Measurements from ENCODE around the gene NFKB1. TPM values are rescaled to one million over a fixed set of nuclear protein-coding genes. Genes with fewer than 3 reads are reported as not detected.

The NFKB1 gene
- polyA plus RNA-seq, 1 donor (not counting 4 experiments of a cell fraction or from before 2014, with no cell fraction given), result 21.8 TPM

DNA sequence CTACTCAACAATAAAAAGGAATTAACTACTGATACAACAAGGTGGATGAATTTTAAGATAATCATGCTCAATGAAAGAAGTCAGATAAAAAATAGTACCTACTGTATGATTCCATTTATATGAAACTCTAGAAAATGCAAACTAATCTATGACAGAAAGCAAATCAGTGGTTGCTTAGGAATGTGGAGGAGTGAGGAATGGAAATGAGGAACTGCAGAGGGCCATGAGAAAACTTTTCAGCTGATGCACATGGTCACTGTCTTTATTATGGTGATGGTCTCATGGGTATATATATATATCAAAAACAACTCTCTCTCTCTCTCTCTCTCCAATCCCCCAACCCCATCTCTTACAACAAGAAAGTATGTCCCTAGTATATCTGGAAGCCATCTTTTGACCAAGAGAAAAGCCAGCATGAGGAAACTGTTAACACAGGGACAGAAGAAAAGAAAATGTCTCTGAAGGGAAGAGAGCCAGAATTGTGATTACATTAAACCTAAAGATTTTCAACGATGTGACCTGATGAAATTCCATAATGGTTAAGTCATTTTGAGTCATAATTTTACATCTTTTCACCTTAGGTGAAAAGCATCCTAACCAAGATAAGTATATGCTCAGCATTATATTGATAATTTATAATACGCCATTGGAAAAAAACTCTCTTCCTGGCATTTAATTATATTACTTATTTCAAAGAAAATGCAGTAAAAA lies 8.5 kb upstream of the NFKB1 start:
- dilution Hi-C loops (cut with MboI; ENCODE audit: extremely low pct_ligation_motif_present, low sequenced_read_pairs), result no loop called here
- FAIRE-seq (no peak), DNase-seq (ENCODE audit: low read depth, low spot score) (no peak)
- TF ChIP-seq, protein P1, sequence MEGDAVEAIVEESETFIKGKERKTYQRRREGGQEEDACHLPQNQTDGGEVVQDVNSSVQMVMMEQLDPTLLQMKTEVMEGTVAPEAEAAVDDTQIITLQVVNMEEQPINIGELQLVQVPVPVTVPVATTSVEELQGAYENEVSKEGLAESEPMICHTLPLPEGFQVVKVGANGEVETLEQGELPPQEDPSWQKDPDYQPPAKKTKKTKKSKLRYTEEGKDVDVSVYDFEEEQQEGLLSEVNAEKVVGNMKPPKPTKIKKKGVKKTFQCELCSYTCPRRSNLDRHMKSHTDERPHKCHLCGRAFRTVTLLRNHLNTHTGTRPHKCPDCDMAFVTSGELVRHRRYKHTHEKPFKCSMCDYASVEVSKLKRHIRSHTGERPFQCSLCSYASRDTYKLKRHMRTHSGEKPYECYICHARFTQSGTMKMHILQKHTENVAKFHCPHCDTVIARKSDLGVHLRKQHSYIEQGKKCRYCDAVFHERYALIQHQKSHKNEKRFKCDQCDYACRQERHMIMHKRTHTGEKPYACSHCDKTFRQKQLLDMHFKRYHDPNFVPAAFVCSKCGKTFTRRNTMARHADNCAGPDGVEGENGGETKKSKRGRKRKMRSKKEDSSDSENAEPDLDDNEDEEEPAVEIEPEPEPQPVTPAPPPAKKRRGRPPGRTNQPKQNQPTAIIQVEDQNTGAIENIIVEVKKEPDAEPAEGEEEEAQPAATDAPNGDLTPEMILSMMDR (optimal IDR thresholded peaks at IDR 0.05 in 1 of 3, IDR thresholded peaks at IDR 0.05 in 1 of 3, conservative IDR thresholded peaks at IDR 0.05 in 1 of 3; ENCODE audit: extremely low read depth in 1 of 3, insufficient read depth in 2 of 3, low read length in 3 of 3), result no peak
- no peak for TF ChIP-seq EZH2 (IDR thresholded peaks at IDR 0.05; ENCODE audit: low read length)
- Histone ChIP-seq H3K27me3 (ENCODE audit: control insufficient read depth, extremely low read depth, insufficient read depth, low read length) (no peaks in the 10 kb centered on the region), H3K79me2 (ENCODE audit: control insufficient read depth, insufficient read depth, low read length) (no peaks in the 10 kb centered on the region), H3K9me3 (ENCODE audit: control insufficient read depth, low read depth, low read length) (no peaks in the 10 kb centered on the region), H3K4me1 (ENCODE audit: control insufficient read depth, extremely low read depth, insufficient read depth, low read length) (peaks cover 24% of the 10 kb centered on the region), H2AFZ (ENCODE audit: control insufficient read depth, low read length) (peak overlapping the region; percentile 43), H3K9ac (ENCODE audit: control insufficient read depth, extremely low read depth, insufficient read depth, low read length) (no peak overlapping the region), H3K9me1 (ENCODE audit: control insufficient read depth, extremely low read depth, insufficient read depth, low read length) (no peaks in the 10 kb centered on the region), H3K4me3 (ENCODE audit: control insufficient read depth in 2 of 3, extremely low read depth in 1 of 3, insufficient read depth in 2 of 3, low read depth in 1 of 3, low read length in 3 of 3) (no peak overlapping the region), H3K4me2 (ENCODE audit: control insufficient read depth, extremely low read depth, insufficient read depth, low read depth, low read length) (peak overlapping the region; percentile 5), H3K36me3 (ENCODE audit: control insufficient read depth in 2 of 2, extremely low read depth in 1 of 2, insufficient read depth in 2 of 2, low read length in 2 of 2) (no peaks in the 10 kb centered on the region), H4K20me1 (ENCODE audit: control insufficient read depth, extremely low read depth, insufficient read depth, low read length) (no peaks in the 10 kb centered on the region), H3K27ac (ENCODE audit: control insufficient read depth, insufficient read depth, low read length) (no peak overlapping the region)

DNA sequence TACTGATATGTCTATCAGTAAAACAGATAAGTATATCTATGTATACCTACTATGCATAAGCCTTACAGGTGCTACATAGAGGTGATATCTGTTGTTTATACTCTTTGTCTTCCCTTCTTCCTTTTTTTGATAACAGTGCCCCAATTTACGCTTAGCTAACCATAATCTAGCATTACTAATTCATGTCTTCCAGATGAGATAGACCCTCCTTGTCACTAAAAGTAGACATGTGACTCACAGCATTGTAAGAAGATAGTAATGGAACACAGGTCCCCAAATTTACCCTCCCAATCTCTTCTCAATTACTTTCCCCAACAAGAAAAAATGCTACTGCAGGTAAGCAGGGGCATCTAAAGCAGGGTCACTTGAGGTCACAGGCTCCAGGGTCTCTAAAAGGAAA lies 7.9 kb upstream of the NFKB1 start:
- no peak for TF ChIP-seq EZH2 (IDR thresholded peaks at IDR 0.05; ENCODE audit: low read length)
- TF ChIP-seq, protein P1 (optimal IDR thresholded peaks at IDR 0.05 in 1 of 3, IDR thresholded peaks at IDR 0.05 in 1 of 3, conservative IDR thresholded peaks at IDR 0.05 in 1 of 3; ENCODE audit: extremely low read depth in 1 of 3, insufficient read depth in 2 of 3, low read length in 3 of 3), result no peak
- Histone ChIP-seq H4K20me1 (ENCODE audit: control insufficient read depth, extremely low read depth, insufficient read depth, low read length) (no peaks in the 10 kb centered on the region), H3K27me3 (ENCODE audit: control insufficient read depth, extremely low read depth, insufficient read depth, low read length) (no peaks in the 10 kb centered on the region), H3K27ac (ENCODE audit: control insufficient read depth, insufficient read depth, low read length) (no peak overlapping the region), H3K9me3 (ENCODE audit: control insufficient read depth, low read depth, low read length) (no peaks in the 10 kb centered on the region), H3K79me2 (ENCODE audit: control insufficient read depth, insufficient read depth, low read length) (no peaks in the 10 kb centered on the region), H3K36me3 (ENCODE audit: control insufficient read depth in 2 of 2, extremely low read depth in 1 of 2, insufficient read depth in 2 of 2, low read length in 2 of 2) (no peaks in the 10 kb centered on the region), H3K9me1 (ENCODE audit: control insufficient read depth, extremely low read depth, insufficient read depth, low read length) (no peaks in the 10 kb centered on the region), H2AFZ (ENCODE audit: control insufficient read depth, low read length) (no peak overlapping the region), H3K4me3 (ENCODE audit: control insufficient read depth in 2 of 3, extremely low read depth in 1 of 3, insufficient read depth in 2 of 3, low read depth in 1 of 3, low read length in 3 of 3) (no peak overlapping the region), H3K9ac (ENCODE audit: control insufficient read depth, extremely low read depth, insufficient read depth, low read length) (no peak overlapping the region), H3K4me2 (ENCODE audit: control insufficient read depth, extremely low read depth, insufficient read depth, low read depth, low read length) (no peak overlapping the region), H3K4me1 (ENCODE audit: control insufficient read depth, extremely low read depth, insufficient read depth, low read length) (peaks cover 24% of the 10 kb centered on the region)
- FAIRE-seq, result no peak
- DNase-seq (ENCODE audit: low read depth, low spot score), result no peak
- dilution Hi-C loops (cut with MboI; ENCODE audit: extremely low pct_ligation_motif_present, low sequenced_read_pairs), result no loop called here

Measured in keratinocyte (primary cell).